CD8-positive, alpha-beta memory T cell (primary cell): ENCODE data around the gene SBNO2. TPM values are rescaled to one million over a fixed set of nuclear protein-coding genes. Genes with fewer than 3 reads are reported as not detected.
A peak's percentile ranks its signal among the peaks of the same experiment; 100 is the strongest.
"Not testable (repeated sequence)": the region's sequence is repeated elsewhere in the genome, so short reads cannot be mapped to it uniquely, and the experiment has no call there.

Experiments used
- CTCF ChIA-PET: fragments of 350-600 bp; sonication (Branson Sonifier 250); formaldehyde crosslinking; loops from one replicate; lab custom pipeline; 2021; ENCODE audit warnings: antibody characterized with exemption; lab: Charles Lee
- POLR2A ChIA-PET: fragments of 350-600 bp; sonication (Branson Sonifier 250); formaldehyde crosslinking; loops from one replicate; lab custom pipeline; 2021; ENCODE audit warnings: antibody characterized with exemption; lab: Charles Lee
- DNase-seq, 5 donors: peaks; one replicate each; pipeline versions ENCODE4 v3.0.0 to v3.0.0-alpha.2; 2020 to 2022; ENCODE audit warnings: mixed read lengths in 1 of 5
- H3K27ac ChIP-seq: one replicate; pipeline ENCODE4 v1.7.0; 2013; ENCODE audit warnings: low read depth, mild to moderate bottlenecking, low read length, moderate library complexity
- H3K27me3 ChIP-seq: 2 replicates; pipeline ENCODE4 v1.7.0; 2013; ENCODE audit warnings: low read length, mild to moderate bottlenecking; ENCODE audit not compliant: insufficient read depth, poor library complexity, severe bottlenecking
- H3K36me3 ChIP-seq: 2 replicates; pipeline ENCODE4 v1.7.0; 2013; ENCODE audit warnings: mild to moderate bottlenecking, low read length, moderate library complexity; ENCODE audit not compliant: insufficient read depth
- H3K4me1 ChIP-seq: 2 replicates; pipeline ENCODE4 v1.7.0; 2013; ENCODE audit warnings: mild to moderate bottlenecking, low read length, moderate library complexity; ENCODE audit not compliant: insufficient read depth
- H3K4me3 ChIP-seq: 2 replicates; pipeline ENCODE4 v1.7.0; 2013; ENCODE audit warnings: mild to moderate bottlenecking, low read length
- H3K9me3 ChIP-seq: 2 replicates; pipeline ENCODE4 v1.7.0; 2013; ENCODE audit warnings: mild to moderate bottlenecking, low read length
- H3K27ac Mint-ChIP-seq, 8 donors: one replicate each; pipeline ENCODE4 v1.8.0; 2020 to 2021; ENCODE audit warnings: mixed read lengths in 8 of 8, mild to moderate bottlenecking in 6 of 8, inconsistent platforms in 3 of 8, moderate library complexity in 3 of 8
- H3K27me3 Mint-ChIP-seq, 2 donors: one replicate each; pipeline ENCODE4 v1.8.0; 2020 to 2021; ENCODE audit warnings: mixed read lengths in 2 of 2, mild to moderate bottlenecking in 1 of 2, moderate library complexity in 1 of 2
- H3K36me3 Mint-ChIP-seq, 3 donors: one replicate each; pipeline ENCODE4 v1.8.0; 2020 to 2021; ENCODE audit warnings: mixed read lengths in 3 of 3, inconsistent platforms in 1 of 3, mild to moderate bottlenecking in 1 of 3
- H3K4me1 Mint-ChIP-seq, 3 donors: one replicate each; pipeline ENCODE4 v1.8.0; 2020 to 2021; ENCODE audit warnings: mixed read lengths in 3 of 3, inconsistent platforms in 1 of 3, mild to moderate bottlenecking in 1 of 3
- H3K4me3 Mint-ChIP-seq, 7 donors: one replicate each; pipeline ENCODE4 v1.8.0; 2020 to 2021; ENCODE audit warnings: mixed read lengths in 7 of 7, mild to moderate bottlenecking in 6 of 7, moderate library complexity in 4 of 7, inconsistent platforms in 2 of 7
- H3K9me3 Mint-ChIP-seq, 5 donors: one replicate each; pipeline ENCODE4 v1.8.0; 2020 to 2022; ENCODE audit warnings: mixed read lengths in 5 of 5, mild to moderate bottlenecking in 3 of 5, moderate library complexity in 2 of 5, inconsistent platforms in 1 of 5
- polyA plus RNA-seq: library from polyadenylated mRNA; unstranded; fragments of 300-500 nt; fragmentation: Illumina TruSeq; gene quantifications from one replicate; pipeline ENCODE4 v1.2.3, GENCODE V29; 2021
- total RNA-seq, 2 experiments: library from RNA; stranded (reverse); gene quantifications; one replicate each; pipeline ENCODE4 v1.2.3, GENCODE V29; 2021

Gene SBNO2
- total and polyA plus RNA-seq, 3 experiments from 2014 or later, result 4.3 to 61.0 (median 59.0) TPM

DNA sequence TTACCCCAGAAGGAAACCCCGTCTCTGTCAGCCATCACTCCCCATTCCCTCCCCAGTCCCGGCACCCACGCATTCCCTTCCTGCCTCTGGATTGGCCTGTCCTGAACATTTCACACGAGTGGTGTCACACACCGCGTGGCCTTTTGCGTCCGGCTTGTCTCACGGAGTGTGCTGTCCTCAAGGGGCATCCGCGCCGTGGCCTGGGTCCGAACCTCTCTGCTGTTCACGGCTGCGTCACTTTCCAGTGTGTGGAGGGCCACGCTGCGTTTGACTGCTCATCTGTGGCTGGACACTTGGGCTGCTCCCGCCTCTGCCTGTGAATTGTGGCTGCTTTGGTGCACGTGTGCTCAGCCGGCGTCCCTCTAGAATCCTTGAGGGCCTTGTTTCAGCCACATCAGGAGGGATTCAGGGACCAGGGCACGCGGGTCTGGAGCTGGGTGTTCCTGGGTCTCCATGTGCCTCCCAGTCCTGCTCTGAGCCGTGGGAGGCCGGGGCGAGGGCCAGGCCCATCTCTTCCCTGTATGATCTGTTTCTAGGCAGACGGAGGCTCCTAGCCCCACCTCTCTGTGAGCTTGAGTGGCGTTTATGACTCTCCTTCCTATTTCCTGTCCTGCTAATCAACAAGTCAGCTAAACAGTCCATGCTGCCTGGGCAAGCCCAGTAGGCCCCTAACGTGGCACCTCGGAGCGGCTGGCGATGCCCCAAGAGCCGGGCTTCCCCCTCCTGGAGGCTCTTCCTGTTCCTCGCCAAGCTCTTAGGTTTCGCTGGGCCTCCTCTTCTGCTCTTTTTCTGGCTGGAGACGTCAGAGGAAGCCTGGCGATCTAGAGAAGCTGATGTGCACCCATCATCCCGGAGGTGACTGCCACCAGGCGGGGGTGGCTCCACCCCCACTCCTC is 39.6 kb upstream of the SBNO2 start:
- peaks cover 37% of the 10 kb centered on the region for H3K4me1 ChIP-seq
- DNase-seq, result peak in 3 of 5 donors; percentile 21 to 50 (median 36)
- Mint-ChIP-seq H3K36me3 (peaks cover 0 to 43% (median 2%) of the 10 kb centered on the region in 3 donors), H3K27me3 (no peaks in the 10 kb centered on the region), H3K27ac (peak overlapping the region; percentile 33 to 91 (median 70)), H3K9me3 (no peaks in the 10 kb centered on the region), H3K4me3 (peak overlapping the region in 6 of 7 donors; percentile 23 to 83 (median 57)), H3K4me1 (peaks cover 17 to 44% (median 20%) of the 10 kb centered on the region in 3 donors)
- POLR2A ChIA-PET, result interaction anchor here (0.5 to 0.6 kb wide), 2 partner anchors 11 to 27 kb away, joined by 3 to 4 read pairs; no protein-coding TSS in a partner anchor
- no peaks in the 10 kb centered on the region for H3K9me3 ChIP-seq
- CTCF ChIA-PET, result interaction anchor here (0.7 to 1.3 kb wide), 2 partner anchors 11 kb away, joined by 3 read pairs; no protein-coding TSS in a partner anchor
- no peaks in the 10 kb centered on the region for H3K36me3 ChIP-seq
- H3K27ac ChIP-seq, result no peak overlapping the region
- no peaks in the 10 kb centered on the region for H3K27me3 ChIP-seq
- no peak overlapping the region for H3K4me3 ChIP-seq

DNA sequence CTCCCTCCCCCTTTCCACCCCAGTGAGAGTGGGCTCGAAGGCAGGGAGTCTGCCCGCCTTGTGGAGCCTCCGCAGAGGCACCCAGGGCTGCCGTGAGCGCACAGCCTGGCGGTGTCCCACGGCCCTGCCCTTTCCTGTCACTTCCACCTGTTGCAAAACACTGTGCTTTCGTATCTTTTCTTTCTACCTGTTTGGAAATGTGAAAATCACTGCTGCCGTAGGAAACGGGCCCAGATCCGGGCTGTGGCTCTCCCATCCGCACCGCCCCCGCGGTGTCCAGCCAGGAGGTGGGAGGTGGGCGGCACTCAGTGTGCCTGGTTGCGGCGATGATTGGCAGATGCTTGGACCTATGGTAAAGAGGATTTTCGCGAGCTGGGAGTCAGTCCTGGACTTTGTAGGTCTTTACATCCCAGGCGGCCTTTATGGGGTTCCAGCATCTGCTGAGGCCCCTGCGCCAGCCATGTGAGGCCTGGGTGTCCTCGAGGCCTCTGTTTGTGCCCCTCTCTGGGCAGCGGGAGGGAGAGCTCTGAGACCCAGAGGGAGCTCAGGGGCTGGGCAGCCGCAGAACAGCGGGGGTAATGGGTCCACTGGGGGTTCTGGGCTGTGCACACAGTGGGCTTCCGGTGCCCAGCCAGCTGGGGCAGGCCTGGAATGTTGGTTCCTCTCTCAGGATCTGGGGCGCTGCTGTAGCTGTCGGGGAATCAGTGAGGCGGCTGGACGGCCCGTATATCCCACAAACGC is 37.6 kb upstream of the SBNO2 start:
- Histone ChIP-seq H3K27me3 (no peaks in the 10 kb centered on the region), H3K9me3 (no peaks in the 10 kb centered on the region), H3K36me3 (no peaks in the 10 kb centered on the region), H3K27ac (no peak overlapping the region), H3K4me3 (no peak overlapping the region), H3K4me1 (peaks cover 38% of the 10 kb centered on the region)
- Mint-ChIP-seq H3K27me3 (no peaks in the 10 kb centered on the region), H3K4me1 (peaks cover 17 to 52% (median 28%) of the 10 kb centered on the region in 3 donors), H3K9me3 (no peaks in the 10 kb centered on the region), H3K36me3 (peaks cover 0 to 45% (median 2%) of the 10 kb centered on the region in 3 donors), H3K4me3 (peak overlapping the region in 3 of 7 donors; percentile 19 to 32 (median 19)), H3K27ac (peak overlapping the region in 1 of 8 donors; percentile 42)
- ChIA-PET POLR2A (interaction anchor here (0.8 kb wide), 1 partner anchor 8 kb away, joined by 6 read pairs; no protein-coding TSS in a partner anchor), CTCF (interaction anchor here (0.7 kb wide), 1 partner anchor 18 kb away, joined by 3 read pairs; no protein-coding TSS in a partner anchor)
- no peak for DNase-seq

DNA sequence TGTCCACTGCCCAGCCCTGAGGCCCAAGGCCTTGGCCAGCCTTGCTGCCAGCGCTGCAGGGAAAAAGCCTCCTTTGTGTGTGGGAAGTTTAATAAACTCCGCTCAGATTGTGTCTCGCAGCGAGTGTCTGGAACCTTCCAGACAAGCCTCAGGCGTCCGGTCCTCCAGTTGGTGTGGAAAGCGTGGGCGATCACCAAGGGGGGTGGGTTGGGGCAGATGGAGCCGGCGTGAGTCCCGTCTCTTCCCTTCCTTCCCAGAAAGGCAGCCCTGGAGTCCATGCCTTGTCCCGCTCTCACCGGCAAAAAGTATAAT is 36.1 kb upstream of the SBNO2 start:
- Mint-ChIP-seq H3K36me3 (peaks cover 0 to 40% (median 2%) of the 10 kb centered on the region in 3 donors), H3K4me1 (peaks cover 17 to 51% (median 29%) of the 10 kb centered on the region in 3 donors), H3K27ac (peak overlapping the region in 2 of 8 donors; percentile 14 to 38), H3K4me3 (peak overlapping the region in 4 of 7 donors; percentile 22 to 42 (median 30)), H3K9me3 (no peaks in the 10 kb centered on the region), H3K27me3 (no peaks in the 10 kb centered on the region)
- ChIA-PET CTCF (no interaction called here), POLR2A (no interaction called here)
- no peaks in the 10 kb centered on the region for H3K36me3 ChIP-seq
- peaks cover 40% of the 10 kb centered on the region for H3K4me1 ChIP-seq
- no peaks in the 10 kb centered on the region for H3K9me3 ChIP-seq
- H3K4me3 ChIP-seq, result no peak overlapping the region
- H3K27ac ChIP-seq, result no peak overlapping the region
- DNase-seq, result no peak
- H3K27me3 ChIP-seq, result no peaks in the 10 kb centered on the region

DNA sequence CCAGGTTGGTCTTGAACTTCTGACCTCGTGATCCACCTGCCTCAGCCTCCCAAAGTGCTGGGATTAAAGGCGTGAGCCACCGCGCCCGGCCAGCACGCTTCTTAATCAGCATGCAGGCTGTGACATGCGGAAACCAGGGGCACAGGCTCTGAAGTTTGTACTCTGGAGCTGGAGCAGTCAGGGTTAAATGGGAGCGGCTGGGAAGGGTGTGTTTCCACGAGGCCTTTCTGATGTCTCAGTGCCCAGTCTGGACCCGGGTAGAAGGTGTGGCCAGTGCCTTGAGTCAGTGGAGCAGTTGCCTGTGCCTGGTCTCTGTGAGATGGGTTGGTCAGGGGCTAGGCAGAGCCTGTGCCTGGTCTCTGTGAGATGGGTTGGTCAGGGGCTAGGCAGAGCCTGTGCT is 34.8 kb upstream of the SBNO2 start:
- H3K9me3 ChIP-seq, H3K4me3 ChIP-seq, POLR2A ChIA-PET, H3K27me3 ChIP-seq, H3K36me3 ChIP-seq, H3K9me3 Mint-ChIP-seq, DNase-seq, H3K27ac ChIP-seq, H3K27me3 Mint-ChIP-seq: not testable (repeated sequence)
- peak overlapping the region in 4 of 7 donors; percentile 37 to 98 (median 42) for H3K4me3 Mint-ChIP-seq
- H3K4me1 Mint-ChIP-seq, result peaks cover 15 to 50% (median 27%) of the 10 kb centered on the region in 3 donors
- H3K27ac Mint-ChIP-seq, result peak overlapping the region in 1 of 8 donors; percentile 12
- peaks cover 44% of the 10 kb centered on the region for H3K4me1 ChIP-seq
- CTCF ChIA-PET, result interaction anchor here (1.2 kb wide), 1 partner anchor 17 kb away, joined by 4 read pairs; no protein-coding TSS in a partner anchor
- H3K36me3 Mint-ChIP-seq, result peaks cover 0 to 35% (median 2%) of the 10 kb centered on the region in 3 donors

DNA sequence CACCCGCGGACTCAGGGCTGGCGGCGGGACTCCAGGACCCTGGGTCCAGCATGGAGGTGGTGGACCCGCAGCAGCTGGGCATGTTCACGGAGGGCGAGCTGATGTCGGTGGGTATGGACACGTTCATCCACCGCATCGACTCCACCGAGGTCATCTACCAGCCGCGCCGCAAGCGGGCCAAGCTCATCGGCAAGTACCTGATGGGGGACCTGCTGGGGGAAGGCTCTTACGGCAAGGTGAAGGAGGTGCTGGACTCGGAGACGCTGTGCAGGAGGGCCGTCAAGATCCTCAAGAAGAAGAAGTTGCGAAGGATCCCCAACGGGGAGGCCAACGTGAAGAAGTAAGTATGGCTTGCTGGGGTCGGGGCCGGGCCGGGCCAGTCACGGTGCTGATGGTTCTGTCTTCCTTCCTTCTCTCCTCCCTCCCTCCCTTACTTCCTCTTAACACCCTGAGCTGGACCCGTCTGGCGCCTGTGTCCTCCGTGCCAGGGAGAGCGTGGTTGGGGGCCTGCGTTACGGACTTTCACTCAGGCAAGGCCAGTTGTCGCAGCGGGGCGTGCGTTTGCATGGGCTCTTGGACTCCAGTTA is 32.9 kb upstream of the SBNO2 start:
- H3K4me3 Mint-ChIP-seq, result peak overlapping the region; percentile 92 to 98 (median 95)
- H3K27me3 Mint-ChIP-seq, result no peaks in the 10 kb centered on the region
- CTCF ChIA-PET, result no interaction called here
- peaks cover 46% of the 10 kb centered on the region for H3K4me1 ChIP-seq
- H3K27ac Mint-ChIP-seq, result peak overlapping the region; percentile 79 to 98 (median 92)
- peak overlapping the region; percentile 67 for H3K27ac ChIP-seq
- peaks cover 0 to 27% (median 0%) of the 10 kb centered on the region in 3 donors for H3K36me3 Mint-ChIP-seq
- peaks cover 17 to 52% (median 30%) of the 10 kb centered on the region in 3 donors for H3K4me1 Mint-ChIP-seq
- peak in 3 of 5 donors; percentile 22 to 32 (median 29) for DNase-seq
- no peaks in the 10 kb centered on the region for H3K27me3 ChIP-seq
- no peaks in the 10 kb centered on the region for H3K36me3 ChIP-seq
- POLR2A ChIA-PET, result interaction anchor here (0.6 to 1.0 kb wide), 3 partner anchors 116 to 570 kb away, joined by 3 to 12 read pairs (median 6); no protein-coding TSS in a partner anchor
- H3K9me3 ChIP-seq, result no peaks in the 10 kb centered on the region
- H3K9me3 Mint-ChIP-seq, result no peaks in the 10 kb centered on the region
- peak overlapping the region; percentile 90 for H3K4me3 ChIP-seq

DNA sequence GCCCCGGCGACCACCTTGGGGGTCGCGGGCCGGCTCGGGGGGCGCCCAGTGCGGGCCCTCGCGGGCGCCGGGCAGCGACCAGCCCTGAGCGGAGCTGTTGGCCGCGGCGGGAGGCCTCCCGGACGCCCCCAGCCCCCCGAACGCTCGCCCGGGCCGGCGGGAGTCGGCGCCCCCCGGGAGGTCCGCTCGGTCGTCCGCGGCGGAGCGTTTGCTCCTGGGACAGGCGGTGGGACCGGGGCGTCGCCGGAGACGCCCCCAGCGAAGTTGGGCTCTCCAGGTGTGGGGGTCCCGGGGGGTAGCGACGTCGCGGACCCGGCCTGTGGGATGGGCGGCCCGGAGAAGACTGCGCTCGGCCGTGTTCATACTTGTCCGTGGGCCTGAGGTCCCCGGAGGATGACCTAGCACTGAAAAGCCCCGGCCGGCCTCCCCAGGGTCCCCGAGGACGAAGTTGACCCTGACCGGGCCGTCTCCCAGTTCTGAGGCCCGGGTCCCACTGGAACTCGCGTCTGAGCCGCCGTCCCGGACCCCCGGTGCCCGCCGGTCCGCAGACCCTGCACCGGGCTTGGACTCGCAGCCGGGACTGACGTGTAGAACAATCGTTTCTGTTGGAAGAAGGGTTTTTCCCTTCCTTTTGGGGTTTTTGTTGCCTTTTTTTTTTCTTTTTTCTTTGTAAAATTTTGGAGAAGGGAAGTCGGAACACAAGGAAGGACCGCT is 32.2 kb upstream of the SBNO2 start:
- CTCF ChIA-PET, result no interaction called here
- Mint-ChIP-seq H3K27me3 (no peaks in the 10 kb centered on the region), H3K9me3 (no peaks in the 10 kb centered on the region), H3K4me3 (peak overlapping the region; percentile 92 to 98 (median 95)), H3K36me3 (peaks cover 0 to 22% (median 0%) of the 10 kb centered on the region in 3 donors), H3K4me1 (peaks cover 17 to 47% (median 27%) of the 10 kb centered on the region in 3 donors), H3K27ac (peak overlapping the region; percentile 79 to 98 (median 92))
- DNase-seq, result no peak
- no peaks in the 10 kb centered on the region for H3K36me3 ChIP-seq
- peak overlapping the region; percentile 67 for H3K27ac ChIP-seq
- H3K4me1 ChIP-seq, result peaks cover 40% of the 10 kb centered on the region
- no peaks in the 10 kb centered on the region for H3K27me3 ChIP-seq
- H3K9me3 ChIP-seq, result no peaks in the 10 kb centered on the region
- POLR2A ChIA-PET, result interaction anchor here (0.6 to 1.0 kb wide), 3 partner anchors 116 to 570 kb away, joined by 3 to 12 read pairs (median 6); no protein-coding TSS in a partner anchor
- H3K4me3 ChIP-seq, result peak overlapping the region; percentile 90
